ENCODE measurements around the gene TCERG1L.
"Not testable (repeated sequence)": the region's sequence is repeated elsewhere in the genome, so short reads cannot be mapped to it uniquely, and the experiment has no call there.

TCERG1L gene

GRCh38 chr10:131160219-131160875 lies 151.2 kb downstream of the TCERG1L start:
- DNase-seq: no peak

GRCh38 chr10:131159771-131160170 lies 151.8 kb downstream of the TCERG1L start:
- no peak for DNase-seq

- DNase-seq: no peak
Measured at GRCh38 chr10:131158695-131159094, 152.8 kb downstream of the TCERG1L start.

GRCh38 chr10:131157899-131158298 lies 153.6 kb downstream of the TCERG1L start:
- no peak for DNase-seq

GRCh38 chr10:131155876-131156230 lies 155.7 kb downstream of the TCERG1L start:
- no peak for DNase-seq

- DNase-seq: no peak
Measured at GRCh38 chr10:131155218-131155875, 156.2 kb downstream of the TCERG1L start.

GRCh38 chr10:131154306-131155025 lies 157.1 kb downstream of the TCERG1L start:
- DNase-seq: no peak

GRCh38 chr10:131152456-131152855 lies 159.1 kb downstream of the TCERG1L start:
- not testable (repeated sequence) for DNase-seq

GRCh38 chr10:131150126-131150525 lies 161.4 kb downstream of the TCERG1L start:
- no peak for DNase-seq

GRCh38 chr10:131149586-131149985 lies 161.9 kb downstream of the TCERG1L start:
- DNase-seq: no peak

- no peak for DNase-seq
Measured at GRCh38 chr10:131149111-131149510, 162.4 kb downstream of the TCERG1L start.

GRCh38 chr10:131148270-131148669 lies 163.3 kb downstream of the TCERG1L start:
- no peak for DNase-seq

- DNase-seq: no peak
Measured at GRCh38 chr10:131147301-131147975, 164.1 kb downstream of the TCERG1L start.

- DNase-seq: no peak
Measured at GRCh38 chr10:131146790-131147189, 164.7 kb downstream of the TCERG1L start.

GRCh38 chr10:131145756-131146155 lies 165.8 kb downstream of the TCERG1L start:
- no peak for DNase-seq

- no peak for DNase-seq
Measured at GRCh38 chr10:131144711-131145375, 166.7 kb downstream of the TCERG1L start.

GRCh38 chr10:131144196-131144595 lies 167.3 kb downstream of the TCERG1L start:
- no peak for DNase-seq

GRCh38 chr10:131143425-131144165 lies 167.9 kb downstream of the TCERG1L start:
- no peak for DNase-seq

- DNase-seq: no peak
Measured at GRCh38 chr10:131142517-131143380, 168.8 kb downstream of the TCERG1L start.

- no peak for DNase-seq
Measured at GRCh38 chr10:131141645-131142516, 169.6 kb downstream of the TCERG1L start.
